Type B pancreatic cell (in vitro differentiated cells): ENCODE measurements around the gene PDCD1. TPM values are rescaled to one million over a fixed set of nuclear protein-coding genes. Genes with fewer than 3 reads are reported as not detected.
A peak's percentile ranks its signal among the peaks of the same experiment; 100 is the strongest.
"Not testable (repeated sequence)": the region's sequence is repeated elsewhere in the genome, so short reads cannot be mapped to it uniquely, and the experiment has no call there.

ENCODE experiments used
- DNase-seq: peaks from one replicate; pipeline ENCODE4 v3.0.0; 2021; ENCODE audit warnings: mixed read lengths; ENCODE audit not compliant: unreplicated experiment; ENCODE audit errors: extremely low spot score
- H3K27ac Mint-ChIP-seq: 2 replicates; pipeline ENCODE4 v1.8.0; 2021; ENCODE audit warnings: mild to moderate bottlenecking, mixed read lengths
- H3K27me3 Mint-ChIP-seq: 2 replicates; pipeline ENCODE4 v1.8.0; 2021; ENCODE audit warnings: mixed read lengths
- H3K36me3 Mint-ChIP-seq: 2 replicates; pipeline ENCODE4 v1.8.0; 2021; ENCODE audit warnings: mixed read lengths
- H3K4me1 Mint-ChIP-seq: one replicate; pipeline ENCODE4 v1.8.0; 2021; ENCODE audit warnings: mixed read lengths; ENCODE audit not compliant: unreplicated experiment
- H3K4me3 Mint-ChIP-seq: 2 replicates; pipeline ENCODE4 v1.8.0; 2021; ENCODE audit warnings: mild to moderate bottlenecking, mixed read lengths
- H3K9me3 Mint-ChIP-seq: 2 replicates; pipeline ENCODE4 v1.8.0; 2021; ENCODE audit warnings: mixed read lengths
- CTCF ChIP-seq: fragments of 200-600 bp; sonication (generic); conservative IDR thresholded peaks from 2 replicates; pipeline ENCODE4 v1.5.0; 2021; ENCODE audit warnings: antibody characterized with exemption, mild to moderate bottlenecking
- total RNA-seq: library from RNA; stranded (reverse); gene quantifications from 2 replicates; pipeline ENCODE4 v1.2.1, GENCODE V29; 2021; ENCODE audit warnings: low replicate concordance

The PDCD1 gene
- total RNA-seq, 1 donor from 2014 or later = not detected

GRCh38 chr2:241836292-241836691 lies 22.4 kb downstream of the PDCD1 start:
- H3K4me1 Mint-ChIP-seq = no peaks in the 10 kb centered on the region
- peaks cover 21% of the 10 kb centered on the region for H3K27me3 Mint-ChIP-seq
- H3K36me3 Mint-ChIP-seq = no peaks in the 10 kb centered on the region
- TF ChIP-seq CTCF = peak; percentile 51
- H3K9me3 Mint-ChIP-seq = peaks cover 5% of the 10 kb centered on the region
- DNase-seq = no peak
- H3K27ac Mint-ChIP-seq = no peak overlapping the region
- no peak overlapping the region for H3K4me3 Mint-ChIP-seq

GRCh38 chr2:241835611-241836010 lies 23.1 kb downstream of the PDCD1 start:
- no peaks in the 10 kb centered on the region for H3K4me1 Mint-ChIP-seq
- DNase-seq = no peak
- peaks cover 18% of the 10 kb centered on the region for H3K27me3 Mint-ChIP-seq
- H3K36me3 Mint-ChIP-seq = no peaks in the 10 kb centered on the region
- no peak for TF ChIP-seq CTCF
- H3K4me3 Mint-ChIP-seq = no peak overlapping the region
- no peak overlapping the region for H3K27ac Mint-ChIP-seq
- H3K9me3 Mint-ChIP-seq = peaks cover 5% of the 10 kb centered on the region

GRCh38 chr2:241834527-241835210 lies 24.0 kb downstream of the PDCD1 start:
- Mint-ChIP-seq H3K9me3 (peaks cover 5% of the 10 kb centered on the region), H3K27ac (no peak overlapping the region), H3K4me1 (no peaks in the 10 kb centered on the region), H3K36me3 (no peaks in the 10 kb centered on the region), H3K27me3 (peaks cover 15% of the 10 kb centered on the region), H3K4me3 (no peak overlapping the region)
- no peak for DNase-seq
- TF ChIP-seq CTCF = no peak

GRCh38 chr2:241833756-241834526 lies 24.8 kb downstream of the PDCD1 start:
- H3K4me3 Mint-ChIP-seq, H3K9me3 Mint-ChIP-seq, H3K36me3 Mint-ChIP-seq, DNase-seq, H3K27ac Mint-ChIP-seq, H3K4me1 Mint-ChIP-seq: not testable (repeated sequence)
- H3K27me3 Mint-ChIP-seq = peaks cover 15% of the 10 kb centered on the region

GRCh38 chr2:241833101-241833663 lies 25.5 kb downstream of the PDCD1 start:
- Mint-ChIP-seq H3K27me3 (peaks cover 11% of the 10 kb centered on the region), H3K27ac (no peak overlapping the region)

More at GRCh38 chr2:241833101-241833663, 25.5 kb downstream of the PDCD1 start:
- DNase-seq = no peak
- H3K4me3 Mint-ChIP-seq = no peak overlapping the region
- no peak for TF ChIP-seq CTCF
- H3K36me3 Mint-ChIP-seq = no peaks in the 10 kb centered on the region
- H3K4me1 Mint-ChIP-seq = no peaks in the 10 kb centered on the region
- peaks cover 6% of the 10 kb centered on the region for H3K9me3 Mint-ChIP-seq
